GM18907 (cell line): ENCODE results near the gene ARFRP1.

Source experiments
- ATAC-seq: cut with Tn5 transposase; IDR thresholded peaks from one replicate; pipeline ENCODE4 v1.9.1; 2021; ENCODE audit warnings: mild to moderate bottlenecking, moderate library complexity; ENCODE audit not compliant: unreplicated experiment

Gene ARFRP1

GRCh38 chr20:63693083-63693732 is 14.6 kb downstream of the ARFRP1 start:
- no peak for ATAC-seq

GRCh38 chr20:63692436-63693082 is 15.2 kb downstream of the ARFRP1 start:
- ATAC-seq: no peak

GRCh38 chr20:63691711-63692435 is 15.9 kb downstream of the ARFRP1 start:
- no peak for ATAC-seq

- no peak for ATAC-seq
These were observed 16.7 kb downstream of the ARFRP1 start for GRCh38 chr20:63690898-63691710.

GRCh38 chr20:63690003-63690897 is 17.5 kb downstream of the ARFRP1 start:
- ATAC-seq: no peak

GRCh38 chr20:63689046-63690002 is 18.5 kb downstream of the ARFRP1 start:
- ATAC-seq: no peak

GRCh38 chr20:63688228-63689045 is 19.3 kb downstream of the ARFRP1 start:
- ATAC-seq: no peak

- no peak for ATAC-seq
These were observed 20.2 kb downstream of the ARFRP1 start for GRCh38 chr20:63687419-63688178.

GRCh38 chr20:63686492-63687321 is 21.1 kb downstream of the ARFRP1 start:
- ATAC-seq: no peak

- ATAC-seq: no peak
These were observed 21.7 kb downstream of the ARFRP1 start for GRCh38 chr20:63686094-63686491.

GRCh38 chr20:63685269-63686026 is 22.3 kb downstream of the ARFRP1 start:
- ATAC-seq: no peak

- no peak for ATAC-seq
These were observed 25.2 kb downstream of the ARFRP1 start for GRCh38 chr20:63682384-63683139.

GRCh38 chr20:63681609-63682142 is 26.1 kb downstream of the ARFRP1 start:
- no peak for ATAC-seq

GRCh38 chr20:63680857-63681608 is 26.7 kb downstream of the ARFRP1 start:
- no peak for ATAC-seq
